Left lung (tissue), 10 donors: ENCODE results near the gene PTPN6. TPM values are rescaled to one million over a fixed set of nuclear protein-coding genes. Genes with fewer than 3 reads are reported as not detected.
A peak's percentile ranks its signal among the peaks of the same experiment; 100 is the strongest.

Experiments used
- ATAC-seq: fragments of 200-7000 bp; cut with Tn5 transposase; one replicate; pipeline ENCODE4 v1.9.1; 2020; ENCODE audit warnings: moderate library complexity
- DNase-seq, 4 donors: peaks; one replicate each; pipeline ENCODE4 v3.0.0-alpha.2; 2013 to 2020
- H3K27ac ChIP-seq, 2 donors: fragments of 200-600 bp; sonication (generic) in 1 of 2; one replicate each; pipeline versions ENCODE4 v1.5.0 to v1.8.0; 2020 to 2021
- H3K27me3 ChIP-seq, 2 donors: fragments of 200-600 bp; sonication (generic) in 1 of 2; one replicate each; pipeline versions ENCODE4 v1.5.0 to v1.8.0; 2020 to 2021
- H3K36me3 ChIP-seq, 2 donors: fragments of 200-600 bp; sonication (generic) in 1 of 2; one replicate each; pipeline versions ENCODE4 v1.5.0 to v1.8.0; 2020 to 2021
- H3K4me1 ChIP-seq, 2 donors: fragments of 200-600 bp; one replicate each; pipeline ENCODE4 v1.8.0; 2021
- H3K4me3 ChIP-seq, 2 donors: fragments of 200-600 bp; sonication (generic) in 1 of 2; one replicate each; pipeline versions ENCODE4 v1.5.0 to v1.8.0; 2020 to 2021; ENCODE audit warnings: mild to moderate bottlenecking in 1 of 2
- H3K9me3 ChIP-seq, 2 donors: fragments of 200-600 bp; sonication (generic) in 1 of 2; one replicate each; pipeline versions ENCODE4 v1.5.0 to v1.8.0; 2020 to 2021
- intact Hi-C, 2 donors: fragments of 100-400 bp; cut with DNase I; formaldehyde crosslinking; loops; one replicate each; pipeline versions ENCODE4 v1.11.2 to v1.14.2; 2022
- polyA plus RNA-seq, 6 donors: library from polyadenylated mRNA; unstranded; fragments of 120-200 nt; gene quantifications; one replicate each; pipeline ENCODE4 v1.2.1, GENCODE V29; 2013; ENCODE audit not compliant: insufficient read length in 6 of 6
- total RNA-seq, 2 donors: library from RNA; stranded (reverse); fragmentation: NEBNext Ultra II Directional; extraction: Animal tissue kit (Norgen Biotek cat#: 25700); gene quantifications; one replicate each; pipeline ENCODE4 v1.2.1, GENCODE V29; 2021
- TF ChIP-seq, protein P1 (sequence below), 2 donors: fragments of 200-600 bp; sonication (generic) in 1 of 2; IDR thresholded peaks; one replicate each; pipeline versions ENCODE4 v1.5.0 to v1.8.0; 2021; ENCODE audit warnings: antibody characterized with exemption in 2 of 2
- donor health status: DM: no; HTN: yes; CAD: no.
- donor health status: DM: no; HTN: no; CAD: no.

Gene PTPN6
- total and polyA plus RNA-seq, 8 donors: 17.4 to 145 (median 19.6) TPM

DNA sequence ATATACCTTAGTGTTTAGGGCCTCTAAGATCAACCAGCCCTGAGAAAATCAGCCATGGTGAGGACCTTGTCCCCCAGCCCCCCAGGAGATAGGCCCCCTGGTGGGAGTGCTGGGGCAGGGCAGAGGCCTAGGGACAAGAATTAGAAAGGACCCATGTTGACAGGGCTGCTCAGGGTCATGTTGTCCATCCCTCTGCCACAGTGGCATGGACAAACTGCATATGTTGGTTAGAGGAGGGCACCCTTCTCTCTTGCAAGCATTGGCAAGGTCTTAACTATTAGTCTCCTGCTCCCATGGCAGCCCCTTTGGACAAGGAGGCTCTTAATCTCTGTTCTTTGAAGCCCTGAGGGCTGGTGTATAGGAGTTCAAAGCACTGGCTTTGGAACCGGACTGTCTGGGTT, 755 bp upstream of the PTPN6 start:
- H3K4me1 ChIP-seq: peaks cover 9 to 71% of the 10 kb centered on the region in 2 donors
- ATAC-seq (no peak), DNase-seq (peak in 1 of 4 donors; percentile 19)
- H3K27ac ChIP-seq: peak overlapping the region in 1 of 2 donors; percentile 93
- no peaks in the 10 kb centered on the region for H3K9me3 ChIP-seq
- H3K4me3 ChIP-seq: peak overlapping the region in 1 of 2 donors; percentile 69
- H3K27me3 ChIP-seq: no peaks in the 10 kb centered on the region
- intact Hi-C loops: loop anchor here in 1 of 2 donors (10.0 kb wide), 1 partner anchor 164 kb away; no protein-coding TSS in a partner anchor
- peaks cover 0 to 22% of the 10 kb centered on the region in 2 donors for H3K36me3 ChIP-seq
- TF ChIP-seq, protein P1, sequence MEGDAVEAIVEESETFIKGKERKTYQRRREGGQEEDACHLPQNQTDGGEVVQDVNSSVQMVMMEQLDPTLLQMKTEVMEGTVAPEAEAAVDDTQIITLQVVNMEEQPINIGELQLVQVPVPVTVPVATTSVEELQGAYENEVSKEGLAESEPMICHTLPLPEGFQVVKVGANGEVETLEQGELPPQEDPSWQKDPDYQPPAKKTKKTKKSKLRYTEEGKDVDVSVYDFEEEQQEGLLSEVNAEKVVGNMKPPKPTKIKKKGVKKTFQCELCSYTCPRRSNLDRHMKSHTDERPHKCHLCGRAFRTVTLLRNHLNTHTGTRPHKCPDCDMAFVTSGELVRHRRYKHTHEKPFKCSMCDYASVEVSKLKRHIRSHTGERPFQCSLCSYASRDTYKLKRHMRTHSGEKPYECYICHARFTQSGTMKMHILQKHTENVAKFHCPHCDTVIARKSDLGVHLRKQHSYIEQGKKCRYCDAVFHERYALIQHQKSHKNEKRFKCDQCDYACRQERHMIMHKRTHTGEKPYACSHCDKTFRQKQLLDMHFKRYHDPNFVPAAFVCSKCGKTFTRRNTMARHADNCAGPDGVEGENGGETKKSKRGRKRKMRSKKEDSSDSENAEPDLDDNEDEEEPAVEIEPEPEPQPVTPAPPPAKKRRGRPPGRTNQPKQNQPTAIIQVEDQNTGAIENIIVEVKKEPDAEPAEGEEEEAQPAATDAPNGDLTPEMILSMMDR (IDR thresholded peaks at IDR 0.05): no peak

DNA sequence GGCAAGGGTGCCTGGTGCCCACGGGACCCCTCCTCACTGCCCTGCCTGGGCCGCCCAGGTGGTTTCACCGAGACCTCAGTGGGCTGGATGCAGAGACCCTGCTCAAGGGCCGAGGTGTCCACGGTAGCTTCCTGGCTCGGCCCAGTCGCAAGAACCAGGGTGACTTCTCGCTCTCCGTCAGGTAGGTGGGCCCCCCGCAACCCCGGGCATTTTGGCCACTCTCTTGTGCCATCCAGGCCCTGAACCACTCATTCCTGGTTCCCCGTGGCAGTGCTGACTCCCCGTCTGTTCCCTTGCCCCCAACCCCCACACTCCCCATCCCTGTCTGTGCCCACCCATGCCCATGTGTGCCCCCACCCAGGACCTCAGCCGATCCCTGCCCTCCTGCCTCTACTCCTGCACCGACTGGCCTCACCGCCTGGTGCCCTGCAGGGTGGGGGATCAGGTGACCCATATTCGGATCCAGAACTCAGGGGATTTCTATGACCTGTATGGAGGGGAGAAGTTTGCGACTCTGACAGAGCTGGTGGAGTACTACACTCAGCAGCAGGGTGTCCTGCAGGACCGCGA, 480 bp downstream of the PTPN6 start:
- H3K27me3 ChIP-seq: no peaks in the 10 kb centered on the region
- peaks cover 5 to 71% of the 10 kb centered on the region in 2 donors for H3K4me1 ChIP-seq
- intact Hi-C loops: loop anchor here in 1 of 2 donors (10.0 kb wide), 1 partner anchor 163 kb away; no protein-coding TSS in a partner anchor
- DNase-seq: peak in 1 of 4 donors; percentile 38
- peak overlapping the region; percentile 82 to 93 for H3K27ac ChIP-seq
- TF ChIP-seq, protein P1 (IDR thresholded peaks at IDR 0.05): no peak
- peak overlapping the region; percentile 23 to 69 for H3K4me3 ChIP-seq
- ATAC-seq: no peak
- H3K9me3 ChIP-seq: no peaks in the 10 kb centered on the region
- H3K36me3 ChIP-seq: peaks cover 0 to 30% of the 10 kb centered on the region in 2 donors

DNA sequence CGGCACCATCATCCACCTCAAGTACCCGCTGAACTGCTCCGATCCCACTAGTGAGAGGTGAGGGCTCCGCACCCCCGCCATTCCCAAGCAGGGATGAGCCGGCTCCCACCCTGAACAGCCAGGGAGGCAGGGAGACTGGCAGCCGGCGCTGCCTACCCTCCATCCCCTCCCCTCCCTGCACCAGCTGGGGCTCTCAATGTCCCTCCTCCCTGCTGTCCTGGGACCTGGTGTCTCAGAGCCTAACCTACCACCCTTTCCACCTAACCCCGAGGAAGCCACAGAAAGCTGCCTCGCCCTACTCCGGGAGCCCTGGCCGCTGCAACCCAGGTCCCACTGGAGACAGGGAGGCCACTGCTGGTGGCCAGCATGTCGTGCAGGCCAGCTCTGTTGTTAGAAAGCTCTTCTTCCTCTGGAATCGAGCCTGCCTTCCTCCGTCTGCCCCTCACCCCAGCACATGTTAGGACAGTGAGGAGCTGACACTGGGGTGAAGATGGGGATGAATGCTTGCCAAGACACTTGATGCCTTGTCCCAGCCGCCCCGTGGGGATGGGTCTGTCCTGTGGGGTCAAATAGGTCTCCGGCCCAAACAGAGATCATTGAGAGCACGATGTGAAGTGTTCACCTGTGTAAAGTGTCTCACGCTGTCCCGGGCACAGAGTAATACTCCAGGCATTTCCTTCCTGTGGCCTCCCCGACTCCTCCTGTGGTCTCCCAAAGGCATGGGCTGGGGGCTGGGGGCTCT, 1.1 kb downstream of the PTPN6 start:
- intact Hi-C loops: loop anchor here in 1 of 2 donors (10.0 kb wide), 1 partner anchor 163 kb away; no protein-coding TSS in a partner anchor
- Histone ChIP-seq H3K27ac (peak overlapping the region; percentile 82 to 93), H3K36me3 (peaks cover 0 to 36% of the 10 kb centered on the region in 2 donors), H3K27me3 (no peaks in the 10 kb centered on the region), H3K4me3 (peak overlapping the region; percentile 23 to 69), H3K4me1 (peaks cover 5 to 71% of the 10 kb centered on the region in 2 donors), H3K9me3 (no peaks in the 10 kb centered on the region)
- ATAC-seq (no peak), DNase-seq (peak in 2 of 4 donors; percentile 32 to 83)
- TF ChIP-seq, protein P1 (IDR thresholded peaks at IDR 0.05): no peak

DNA sequence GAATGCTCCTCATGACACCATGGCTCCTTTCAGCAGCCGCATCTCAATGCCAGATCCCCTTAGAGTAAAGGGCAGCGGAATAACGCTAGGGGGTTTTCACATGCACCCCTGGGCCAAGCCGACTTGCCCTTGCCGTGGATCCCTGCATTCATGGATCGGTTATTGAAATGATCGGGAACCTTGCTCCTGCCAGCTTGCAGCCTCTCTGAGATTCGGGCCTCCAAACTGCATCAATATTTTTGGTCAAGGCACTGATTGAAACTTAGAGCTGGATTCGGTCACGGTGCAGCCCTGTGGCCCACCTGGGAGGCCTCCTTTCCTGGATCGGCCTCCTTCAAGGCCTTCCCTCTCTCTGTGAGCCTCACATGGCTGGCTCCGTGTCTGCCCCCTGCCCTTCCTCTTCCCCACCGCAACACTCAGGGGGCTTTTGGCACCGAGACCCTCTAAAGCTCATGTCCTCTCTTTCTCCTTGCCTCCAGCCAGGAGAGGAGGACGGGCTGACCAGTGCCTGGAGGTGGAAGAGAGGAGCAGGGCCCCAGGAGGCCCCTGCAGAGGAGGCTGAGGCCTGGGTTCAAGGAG, 1.8 kb downstream of the PTPN6 start:
- Histone ChIP-seq H3K27ac (peak overlapping the region; percentile 82 to 93), H3K36me3 (peaks cover 0 to 43% of the 10 kb centered on the region in 2 donors), H3K4me3 (peak overlapping the region; percentile 23 to 69), H3K9me3 (no peaks in the 10 kb centered on the region), H3K27me3 (no peaks in the 10 kb centered on the region), H3K4me1 (peaks cover 5 to 74% of the 10 kb centered on the region in 2 donors)
- TF ChIP-seq, protein P1 (IDR thresholded peaks at IDR 0.05): no peak
- intact Hi-C loops: loop anchor here in 1 of 2 donors (10.0 kb wide), 1 partner anchor 162 kb away; no protein-coding TSS in a partner anchor
- no peak for ATAC-seq
- DNase-seq: no peak
